Stimulated activated CD4-positive, alpha-beta T cell treated with anti-CD3 and anti-CD28 coated beads, Interleukin-4, amount 100 ng/mL, for 4 hours (primary cell): ENCODE measurements around the gene DHRS13.
A peak's percentile ranks its signal among the peaks of the same experiment; 100 is the strongest.

Source experiments
- DNase-seq, 2 experiments: peaks; one replicate each; pipeline ENCODE4 v3.0.0-alpha.2; 2020

The DHRS13 gene, protein sequence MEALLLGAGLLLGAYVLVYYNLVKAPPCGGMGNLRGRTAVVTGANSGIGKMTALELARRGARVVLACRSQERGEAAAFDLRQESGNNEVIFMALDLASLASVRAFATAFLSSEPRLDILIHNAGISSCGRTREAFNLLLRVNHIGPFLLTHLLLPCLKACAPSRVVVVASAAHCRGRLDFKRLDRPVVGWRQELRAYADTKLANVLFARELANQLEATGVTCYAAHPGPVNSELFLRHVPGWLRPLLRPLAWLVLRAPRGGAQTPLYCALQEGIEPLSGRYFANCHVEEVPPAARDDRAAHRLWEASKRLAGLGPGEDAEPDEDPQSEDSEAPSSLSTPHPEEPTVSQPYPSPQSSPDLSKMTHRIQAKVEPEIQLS

DNA sequence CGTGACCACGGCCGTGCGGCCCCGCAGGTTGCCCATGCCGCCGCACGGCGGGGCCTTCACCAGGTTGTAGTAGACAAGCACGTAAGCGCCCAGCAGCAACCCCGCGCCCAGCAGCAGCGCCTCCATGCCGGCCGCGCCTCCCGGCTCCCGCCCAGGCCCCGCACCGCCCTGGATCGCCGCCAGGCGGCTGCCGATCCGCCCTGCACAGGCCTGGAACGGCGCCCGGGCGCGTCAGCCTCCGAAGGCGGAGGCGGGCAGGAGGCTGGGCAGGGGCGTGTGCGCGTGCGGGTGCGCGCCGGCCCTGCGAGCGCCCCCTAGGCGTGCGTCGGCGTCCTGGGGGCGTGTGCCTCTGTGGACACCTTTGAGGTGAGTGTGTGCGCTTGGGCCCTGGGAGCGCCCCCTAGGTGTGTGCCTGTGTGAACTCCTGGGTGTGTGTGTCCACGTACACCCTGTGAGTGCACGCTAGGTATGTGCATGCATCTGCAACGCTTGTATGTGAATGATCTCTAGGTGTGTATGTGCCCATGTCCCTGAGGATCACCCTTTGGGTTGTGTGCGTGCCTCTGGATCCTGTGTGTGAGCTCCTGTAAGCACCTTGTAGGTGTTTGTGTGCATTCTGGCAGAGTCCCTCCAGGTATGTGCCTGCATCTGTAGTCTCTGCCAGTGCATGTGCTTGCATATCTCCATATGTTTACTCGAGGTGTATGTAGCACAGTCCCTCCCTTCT, at the start of gene DHRS13:
Gene DHRS13, minus strand, starts transcription at position 261 of the 727 bp plus-strand sequence. Its CDS starts 135 bp downstream, at position 126.
- peak; percentile 92 to 95 for DNase-seq

DNA sequence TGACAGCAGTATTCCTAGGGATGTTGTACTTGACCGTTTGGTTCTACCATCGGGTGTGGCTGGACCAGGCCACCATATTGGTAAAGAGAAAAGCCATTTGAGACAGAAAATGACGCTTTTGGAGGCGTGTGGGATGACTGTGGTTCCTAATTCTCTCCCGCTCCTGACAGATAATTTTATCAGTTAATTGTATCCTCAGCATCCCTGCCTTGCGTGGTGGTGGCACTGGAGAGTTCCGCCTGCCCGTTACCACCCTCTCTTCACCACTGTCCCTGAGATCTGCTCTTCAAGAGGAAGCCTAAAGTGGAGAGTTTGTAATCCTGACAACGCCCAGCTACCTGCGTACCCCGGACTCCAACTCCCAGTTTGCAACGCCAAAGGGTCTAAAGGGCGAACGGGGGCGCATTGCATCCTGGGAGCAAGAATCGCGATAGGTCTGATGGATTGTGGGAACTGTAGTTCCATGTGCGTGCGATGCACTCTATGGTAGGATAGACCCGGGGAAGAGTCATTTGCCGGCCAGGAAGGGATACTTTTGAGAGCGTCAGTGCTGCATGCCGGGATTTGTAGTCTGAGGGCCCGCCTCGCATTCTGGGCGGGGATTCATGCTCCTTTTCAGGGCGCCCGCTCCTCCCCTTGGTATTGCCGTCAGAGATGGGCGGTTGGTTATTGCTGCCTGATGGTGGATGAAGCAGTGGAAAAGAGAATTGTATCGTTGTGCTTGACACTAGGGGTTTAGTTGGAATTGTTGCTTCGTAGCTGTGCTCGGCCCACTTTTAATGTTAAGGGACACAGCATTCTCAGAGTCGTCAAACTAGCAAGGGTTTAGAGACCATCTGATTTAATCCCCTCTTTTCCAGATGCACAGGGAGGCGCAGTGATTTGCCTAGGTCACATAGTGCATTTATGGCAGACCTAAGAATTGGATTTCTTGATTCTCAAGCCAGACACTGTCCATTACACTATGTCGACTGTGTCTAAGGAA, 49.4 kb upstream of the DHRS13 start:
- peak; percentile 82 to 97 for DNase-seq

DNA sequence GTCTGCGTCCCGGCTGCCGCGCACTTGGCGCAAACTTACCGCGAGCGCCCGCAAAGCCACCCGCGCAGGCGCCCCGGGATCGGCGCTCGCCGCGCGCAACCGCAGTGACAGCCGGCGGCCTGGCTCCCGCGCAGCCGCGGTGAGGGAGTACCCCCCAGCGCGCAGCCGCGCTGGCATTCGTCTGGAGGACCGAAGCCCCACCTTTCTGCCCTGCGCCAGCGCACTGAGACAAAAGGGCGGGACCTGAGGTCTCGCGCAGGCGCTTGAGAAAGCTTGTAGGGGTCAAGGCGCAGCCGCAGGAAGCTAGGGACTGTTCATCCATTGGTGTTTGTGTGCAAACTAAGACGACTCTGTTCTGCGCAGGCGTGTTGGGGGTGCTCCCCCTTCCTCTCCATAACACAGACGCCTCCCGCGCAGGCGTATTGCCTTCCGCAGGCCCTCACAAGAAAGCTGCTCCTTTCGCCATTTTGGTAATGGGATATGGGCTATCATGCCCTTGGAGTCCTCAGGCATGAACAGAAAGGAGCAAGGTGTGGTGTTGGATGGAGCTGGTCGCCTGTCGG, 48.6 kb upstream of the DHRS13 start, which contains the start of gene PHF12:
Gene PHF12, minus strand, starts transcription at position 91 of the 563 bp plus-strand sequence. CDS start 558 bp downstream, outside the sequence.
- DNase-seq, result peak; percentile 98 to 100

DNA sequence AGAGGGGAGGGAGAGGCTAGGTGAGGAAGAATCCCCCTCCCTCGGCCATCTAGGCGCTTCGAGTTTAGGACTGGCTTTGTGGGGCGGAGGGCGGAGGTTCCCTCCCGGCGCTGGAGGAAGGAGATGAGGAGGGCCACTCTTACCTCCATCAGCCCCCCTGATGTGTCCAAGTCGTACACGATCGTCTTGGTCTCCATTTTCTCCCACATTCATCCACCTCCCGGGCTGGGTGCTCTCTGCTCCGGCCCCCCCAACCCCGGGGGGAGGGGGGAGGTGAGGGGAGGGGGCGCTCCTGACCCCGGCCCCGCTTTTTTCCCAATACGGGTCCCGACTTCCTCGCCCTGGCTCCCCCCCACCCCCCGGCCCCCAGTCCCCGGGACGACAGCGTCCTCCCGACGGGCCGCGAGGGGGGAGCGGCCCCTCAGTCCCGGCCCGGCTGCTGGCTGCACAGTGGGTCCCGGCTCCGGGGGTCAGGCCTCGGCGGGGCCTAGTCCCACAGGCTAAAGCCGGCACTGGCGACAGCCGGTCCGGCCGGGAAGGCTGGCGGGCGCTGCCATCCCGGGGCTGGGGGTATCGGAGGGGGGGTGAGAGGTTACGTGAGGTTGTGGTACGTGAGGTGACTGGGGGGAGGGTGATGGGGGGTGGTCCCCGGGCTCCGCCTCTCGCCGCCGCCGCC, 48.0 kb upstream of the DHRS13 start:
- DNase-seq, result no peak

DNA sequence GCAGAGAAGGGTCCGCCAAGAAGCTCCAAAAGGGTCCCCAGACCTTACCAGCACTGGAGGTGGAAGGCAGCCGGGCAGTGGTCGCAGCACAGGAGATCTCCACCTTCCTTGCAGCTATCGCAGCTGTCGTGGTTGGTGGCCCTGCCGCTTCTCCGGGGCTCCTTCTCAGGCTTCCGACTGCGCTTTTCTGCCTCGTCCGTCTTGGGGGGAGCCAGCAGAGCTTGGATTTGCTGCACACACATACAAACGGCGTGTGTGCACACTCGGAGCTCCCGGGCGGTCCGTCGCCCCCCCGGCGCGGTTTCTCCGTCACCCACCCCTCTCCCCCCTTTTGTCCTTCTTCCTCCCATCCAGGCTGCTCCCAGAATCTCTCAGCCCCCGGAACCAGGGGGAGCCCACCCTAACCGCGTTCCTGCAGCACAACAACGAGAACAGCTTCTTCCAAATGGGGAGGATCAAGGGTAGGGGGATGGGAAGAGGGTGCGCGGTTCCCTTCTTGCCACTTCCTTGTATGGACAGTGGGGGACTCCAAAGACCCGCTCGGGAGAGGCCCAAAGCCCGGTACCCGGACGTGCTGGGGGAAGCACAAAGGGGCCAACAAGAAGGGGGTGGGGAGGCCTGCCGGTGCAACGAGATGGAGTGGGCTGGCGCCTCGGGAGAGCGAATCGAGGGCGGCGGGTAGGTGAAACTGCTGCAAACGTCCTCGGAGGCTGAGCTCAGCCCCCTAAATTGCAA, 47.3 kb upstream of the DHRS13 start:
- peak; percentile 47 for DNase-seq

DNA sequence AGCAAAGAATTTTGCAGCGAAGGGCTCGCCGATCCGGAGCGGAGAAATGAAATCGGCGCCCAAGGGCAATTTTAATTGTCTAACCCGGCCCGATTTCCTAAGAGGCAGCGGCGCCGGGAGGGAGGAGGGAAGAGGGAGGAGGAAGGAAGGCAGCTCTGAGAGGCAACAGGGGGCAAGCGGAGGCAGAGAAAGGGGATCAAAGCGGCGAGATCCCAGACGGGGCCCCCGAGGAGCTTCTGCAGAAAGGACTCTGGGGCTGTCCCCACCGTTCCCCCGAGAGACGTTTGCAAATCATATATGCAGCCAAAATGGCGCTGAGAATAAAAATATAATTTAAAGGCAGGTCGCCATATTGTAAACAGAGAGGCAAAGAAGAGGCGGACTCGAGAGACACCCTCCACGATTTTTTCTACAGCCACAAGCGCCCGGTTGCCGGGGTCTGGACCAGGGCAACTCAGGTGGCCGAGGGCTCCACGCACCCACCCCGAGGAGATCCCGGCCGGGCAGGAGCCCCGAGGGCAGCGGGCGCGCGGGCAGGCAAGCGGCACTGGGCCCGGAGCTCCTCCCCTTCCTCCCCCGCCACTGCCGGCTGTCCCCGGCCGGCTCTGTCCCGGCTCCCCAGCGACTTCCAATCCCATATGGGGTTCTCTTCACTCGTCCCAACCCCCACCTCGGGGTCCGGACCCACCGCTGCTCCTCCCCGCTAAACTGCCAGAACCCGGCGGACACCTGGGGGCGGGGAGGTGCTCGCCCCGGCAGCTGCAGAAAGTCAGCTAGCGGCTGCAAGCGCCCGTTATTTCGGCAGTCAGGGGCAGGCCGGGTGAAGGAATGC, 46.5 kb upstream of the DHRS13 start:
- DNase-seq, result peak; percentile 41 to 62

DNA sequence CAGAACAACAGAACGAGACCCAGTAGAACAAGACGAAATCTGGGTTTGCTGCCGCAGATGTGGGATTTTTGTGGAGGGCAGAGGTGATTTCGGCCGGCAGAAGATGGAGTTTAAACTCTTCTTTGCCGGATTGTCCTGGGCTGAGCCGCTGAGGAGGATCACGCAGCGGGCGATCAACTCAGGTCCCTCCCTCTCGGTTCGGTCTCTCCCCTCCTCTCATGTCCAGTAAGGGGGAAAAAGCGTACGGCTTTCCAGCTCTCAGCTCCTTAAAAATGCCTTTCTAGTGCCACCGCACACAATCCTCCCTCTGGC, 46.0 kb upstream of the DHRS13 start:
- no peak for DNase-seq

DNA sequence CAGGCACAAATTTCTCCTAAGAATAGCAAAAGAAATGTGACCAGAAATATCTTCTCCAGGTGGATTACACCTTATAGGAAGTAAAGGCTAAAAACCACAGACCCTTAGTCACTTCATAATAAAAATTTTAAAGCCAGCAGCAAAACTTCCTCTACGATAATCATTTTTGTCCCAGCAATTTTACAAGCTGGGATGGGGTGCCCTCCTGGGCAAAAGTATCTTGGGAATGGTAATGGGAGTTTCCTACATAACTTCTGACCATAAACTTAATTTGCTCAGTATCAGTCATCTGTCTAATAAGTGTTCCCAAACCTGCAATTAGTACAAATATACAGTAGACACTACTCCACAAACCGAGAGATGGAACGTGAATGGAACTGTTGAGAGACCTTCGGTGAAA, 45.5 kb upstream of the DHRS13 start:
- DNase-seq, result no peak

DNA sequence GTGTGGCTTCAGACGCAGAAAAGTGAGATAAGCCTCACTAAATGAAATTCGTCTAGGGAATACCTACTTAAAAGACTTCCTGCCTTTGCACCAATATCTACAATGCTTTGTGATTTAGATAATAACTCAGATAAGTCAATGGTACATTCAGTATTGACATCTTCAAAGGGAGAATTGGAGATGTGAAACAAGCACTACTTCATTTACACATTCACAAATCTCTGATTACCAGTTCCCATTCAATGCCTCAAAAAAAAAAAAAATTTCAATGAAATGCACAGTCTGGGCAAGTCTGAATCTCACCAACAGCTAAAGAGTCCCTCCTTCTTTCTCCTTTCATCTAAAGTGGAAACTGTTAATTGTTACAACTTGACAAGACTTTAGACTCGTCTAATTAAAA, 44.8 kb upstream of the DHRS13 start:
- DNase-seq, result no peak

DNA sequence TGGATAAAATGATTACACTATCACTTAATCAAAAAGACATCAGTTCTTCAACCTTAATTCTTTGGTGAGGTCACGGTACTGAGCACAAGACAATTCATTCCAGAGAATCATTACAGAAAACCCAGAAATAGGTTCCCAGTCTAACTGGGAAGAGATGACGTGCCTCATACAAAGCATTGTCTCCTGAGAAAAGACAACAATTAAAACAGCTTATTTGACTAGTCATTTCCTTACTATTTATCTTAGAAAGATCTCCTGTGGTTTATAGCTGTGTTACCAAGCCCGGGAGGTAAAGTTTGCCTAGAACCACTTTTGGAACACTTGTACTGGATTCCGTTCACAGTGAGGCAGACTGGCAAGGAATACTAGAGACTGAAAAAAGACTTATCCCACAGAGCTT, 43.4 kb upstream of the DHRS13 start:
- DNase-seq, result no peak

DNA sequence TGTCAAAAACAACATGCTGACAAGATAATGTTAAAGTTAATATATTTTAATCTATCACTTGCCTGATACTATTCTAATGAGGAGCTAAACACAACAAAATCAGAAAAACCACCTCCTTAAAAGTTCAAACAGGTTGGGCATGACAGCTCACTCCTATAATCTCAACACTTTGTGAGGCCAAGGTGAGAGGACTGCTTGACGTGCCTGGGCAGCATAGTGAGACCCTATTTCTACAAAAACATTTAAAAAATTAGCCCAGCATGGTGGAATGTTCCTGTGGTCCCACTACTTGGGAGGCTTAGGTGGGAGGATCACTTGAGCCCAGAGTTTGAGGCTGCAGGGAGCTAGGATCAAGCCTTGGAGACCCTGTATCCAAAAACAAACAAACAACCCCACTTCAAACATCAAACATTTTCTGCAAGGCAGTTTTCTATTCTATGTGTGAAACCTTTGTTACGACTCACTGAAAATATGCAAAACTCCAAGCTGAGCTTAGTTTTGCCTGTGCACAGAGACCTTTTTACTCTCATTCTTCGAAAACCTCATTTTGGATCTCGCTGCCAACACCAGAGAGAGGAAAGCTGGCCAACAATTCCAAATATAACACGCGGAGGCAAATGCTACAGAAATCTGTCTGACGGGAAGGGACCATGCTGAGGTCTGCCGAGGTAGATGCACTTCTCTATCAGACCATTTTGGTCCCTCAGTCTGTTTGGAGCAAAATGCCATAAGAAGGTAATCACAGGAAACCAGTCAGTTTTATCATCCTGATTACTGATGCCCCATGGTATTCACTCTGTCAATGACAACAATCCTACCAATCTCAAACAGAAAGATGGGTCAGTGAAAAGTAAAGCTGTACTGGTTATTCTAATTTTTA, 42.2 kb upstream of the DHRS13 start:
- no peak for DNase-seq

DNA sequence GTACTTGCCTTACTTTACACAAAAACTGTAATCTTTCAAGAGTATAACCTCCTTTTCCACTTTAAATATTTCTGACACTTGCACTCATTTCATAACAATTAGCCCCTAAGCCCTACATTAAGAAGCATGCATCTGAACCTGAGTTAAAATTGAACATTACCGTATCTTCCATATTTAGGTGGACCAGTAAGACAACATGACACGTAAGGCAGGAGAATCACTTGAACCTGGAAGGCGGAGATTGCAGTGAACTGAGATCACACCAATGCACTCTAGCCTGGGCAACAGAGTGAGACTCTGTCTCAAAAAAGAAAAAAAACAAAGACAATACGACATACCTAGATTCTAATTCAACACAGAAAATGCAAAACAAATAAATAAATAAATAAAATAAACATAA, 41.5 kb upstream of the DHRS13 start:
- DNase-seq, result no peak

DNA sequence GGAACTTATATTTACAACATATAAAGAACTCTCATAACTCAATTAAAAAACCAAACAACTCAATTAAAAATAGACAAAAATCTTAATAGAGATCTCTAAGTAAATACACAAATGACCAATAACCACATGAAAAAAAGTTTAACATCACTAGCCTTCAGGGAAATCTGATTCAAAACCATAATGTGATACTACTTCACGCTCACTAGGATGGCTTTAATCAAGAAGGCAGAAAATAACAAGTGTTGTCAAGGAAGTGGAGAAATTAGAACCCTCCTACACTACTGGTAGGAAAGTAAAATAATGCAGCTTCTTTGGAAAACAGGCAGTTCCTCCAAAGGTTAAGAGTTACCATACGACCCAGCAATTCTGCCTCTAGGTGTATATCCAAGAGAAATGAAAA, 40.0 kb upstream of the DHRS13 start:
- no peak for DNase-seq

DNA sequence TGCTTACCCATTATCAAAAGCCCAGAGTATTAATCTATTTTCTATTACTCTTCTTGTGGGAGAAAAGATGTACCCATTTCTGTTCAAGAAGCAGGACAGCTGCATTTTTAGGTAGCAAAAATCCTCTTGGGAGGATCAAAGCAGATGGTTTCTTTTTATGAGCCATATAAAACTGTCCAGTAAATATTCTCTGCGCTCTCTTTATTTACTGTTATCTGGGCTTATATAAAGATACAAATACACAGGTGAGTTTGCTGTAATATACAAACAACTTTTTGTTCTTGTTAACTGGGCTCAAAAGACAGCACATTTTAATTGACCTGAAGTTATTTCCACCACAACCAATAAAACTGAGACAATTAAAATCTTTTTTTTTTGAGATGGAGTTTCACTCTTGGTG, 38.4 kb upstream of the DHRS13 start:
- no peak for DNase-seq

DNA sequence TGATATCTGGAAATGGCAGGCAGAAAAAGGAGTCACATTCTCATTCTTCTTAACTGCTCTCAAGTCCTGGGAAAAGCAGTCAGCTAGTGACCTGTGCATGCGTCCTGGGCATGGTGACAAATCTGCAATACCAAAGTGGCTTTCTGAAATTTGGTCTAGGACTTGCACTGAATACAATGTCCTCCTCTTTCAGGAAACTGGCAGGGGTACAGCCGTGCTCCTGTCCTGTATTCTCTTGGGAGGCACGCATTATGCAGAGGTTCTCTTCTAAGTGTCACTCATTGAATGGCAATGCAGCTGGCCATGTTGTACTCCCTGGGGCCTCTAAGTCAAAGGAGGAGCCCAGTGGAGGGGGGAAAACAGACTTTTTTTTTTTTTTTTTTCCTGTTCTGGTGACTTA, 37.8 kb upstream of the DHRS13 start:
- DNase-seq, result no peak

DNA sequence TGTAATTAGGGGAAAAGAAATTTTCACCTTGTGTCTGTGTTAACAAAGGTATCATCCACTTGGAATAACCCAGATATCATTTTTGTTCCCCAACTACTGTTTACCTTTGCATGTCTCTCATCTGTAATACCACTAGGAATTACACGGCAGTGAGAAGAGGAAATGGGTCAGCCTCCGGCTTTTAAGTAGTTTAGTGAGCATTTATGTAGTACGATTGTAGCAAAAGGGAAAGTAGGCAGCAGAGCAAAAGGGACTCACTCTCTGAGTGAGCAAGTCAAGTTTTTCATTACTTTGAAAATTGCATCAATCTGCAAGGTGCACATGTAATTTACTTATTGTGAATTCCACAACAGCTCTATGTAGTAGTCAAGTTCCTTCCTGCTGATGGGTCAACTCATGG, 37.3 kb upstream of the DHRS13 start:
- no peak for DNase-seq

DNA sequence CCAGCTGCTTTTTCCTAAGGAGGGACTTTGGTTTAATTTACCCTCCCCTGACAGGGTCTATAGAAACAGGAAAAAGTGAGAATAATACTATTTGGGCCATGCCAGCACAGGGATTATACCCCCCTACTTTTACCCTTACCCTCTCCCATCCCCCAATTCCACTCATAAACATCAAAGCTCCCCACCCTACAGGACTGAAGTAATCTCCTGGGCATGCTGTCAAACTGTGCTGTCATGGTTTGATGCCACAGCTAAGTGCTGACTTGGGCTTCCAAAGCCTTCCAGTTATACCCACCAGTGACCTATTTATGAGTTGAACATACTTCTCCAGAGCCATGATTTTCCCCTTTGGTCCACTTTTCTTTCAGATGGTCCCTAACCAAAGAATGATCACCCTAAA, 35.7 kb upstream of the DHRS13 start:
- no peak for DNase-seq

DNA sequence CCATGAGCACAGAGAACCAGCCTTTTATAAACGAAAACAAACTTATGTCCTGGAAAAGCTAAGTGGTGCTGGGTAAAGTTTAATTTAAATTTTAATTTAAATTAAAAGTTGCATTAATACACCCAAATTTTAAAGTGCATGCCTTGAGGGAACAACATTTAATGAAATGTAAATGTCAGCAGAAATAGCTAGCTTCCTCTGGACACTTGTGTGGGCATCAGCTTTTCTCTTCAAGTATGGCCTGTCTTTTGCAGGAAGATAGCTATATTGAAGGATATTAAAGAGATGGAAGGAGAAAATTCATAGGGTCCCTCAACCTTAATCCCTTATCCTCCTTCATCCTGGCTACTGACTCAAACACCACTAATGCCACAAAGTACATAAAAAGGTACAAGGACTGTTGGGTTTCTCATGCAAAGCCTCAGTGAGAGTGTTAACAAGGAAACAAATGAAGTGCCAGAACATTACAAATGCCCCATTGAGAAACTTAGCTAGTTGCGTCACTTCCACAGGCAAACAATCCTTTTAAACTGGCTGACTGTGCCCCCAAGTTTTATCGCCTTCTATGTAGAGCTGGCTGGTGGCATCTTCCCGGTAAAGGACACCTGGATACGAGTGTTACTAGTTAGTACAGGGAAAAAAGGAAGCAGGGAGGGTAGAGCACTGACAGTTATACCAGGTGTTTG, 34.3 kb upstream of the DHRS13 start:
- no peak for DNase-seq
